Fibroblast of skin of left biceps (primary cell): Measurements from ENCODE around the gene CRADD.
"Not testable (repeated sequence)": the region's sequence is repeated elsewhere in the genome, so short reads cannot be mapped to it uniquely, and the experiment has no call there.

Experiments
- DNase-seq, 2 experiments: peaks; one replicate each; pipeline ENCODE4 v3.0.0-alpha.2; 2013; ENCODE audit warnings: low read depth in 2 of 2

The CRADD gene

DNA sequence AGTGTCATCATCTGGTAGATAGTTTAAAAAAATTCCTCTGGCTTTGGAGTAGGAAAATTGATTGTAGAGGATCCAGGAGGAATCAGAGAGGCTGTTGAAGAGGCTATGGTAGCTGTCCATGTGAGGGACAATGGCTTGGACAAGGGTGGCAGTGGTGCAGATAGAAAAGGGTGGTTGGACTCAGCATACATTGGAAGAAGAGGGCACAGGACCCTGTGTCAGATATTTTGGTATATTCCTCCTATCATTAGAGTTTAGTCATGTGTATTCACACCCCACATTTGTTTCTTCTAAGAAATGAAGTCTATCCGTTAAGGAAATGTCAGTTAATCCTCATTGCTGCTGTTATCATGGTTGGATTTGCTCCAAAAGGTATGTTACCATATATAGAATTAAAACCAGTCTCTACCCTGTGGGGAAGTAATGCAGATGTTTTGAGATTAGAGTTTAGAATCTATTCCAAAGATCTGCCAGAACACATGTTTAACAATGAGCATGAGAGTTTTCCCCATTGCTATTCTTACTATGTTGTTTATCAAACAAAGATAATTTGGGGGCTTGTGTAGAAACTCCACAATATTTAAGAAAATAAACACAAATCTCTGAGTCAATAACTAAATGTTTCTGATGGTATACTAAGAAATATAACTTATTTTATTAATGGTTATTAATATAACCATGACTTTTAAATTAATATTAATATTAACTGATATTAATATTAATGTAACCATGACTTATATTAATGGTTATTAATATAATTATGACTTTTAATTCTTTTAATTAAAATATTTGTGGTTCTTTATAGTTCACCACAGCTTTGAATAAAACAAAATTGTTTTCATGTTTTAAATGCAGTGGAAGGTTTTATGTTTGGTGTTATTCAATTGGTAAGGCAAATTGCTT, 80.9 kb downstream of the CRADD start:
- DNase-seq = no peak

DNA sequence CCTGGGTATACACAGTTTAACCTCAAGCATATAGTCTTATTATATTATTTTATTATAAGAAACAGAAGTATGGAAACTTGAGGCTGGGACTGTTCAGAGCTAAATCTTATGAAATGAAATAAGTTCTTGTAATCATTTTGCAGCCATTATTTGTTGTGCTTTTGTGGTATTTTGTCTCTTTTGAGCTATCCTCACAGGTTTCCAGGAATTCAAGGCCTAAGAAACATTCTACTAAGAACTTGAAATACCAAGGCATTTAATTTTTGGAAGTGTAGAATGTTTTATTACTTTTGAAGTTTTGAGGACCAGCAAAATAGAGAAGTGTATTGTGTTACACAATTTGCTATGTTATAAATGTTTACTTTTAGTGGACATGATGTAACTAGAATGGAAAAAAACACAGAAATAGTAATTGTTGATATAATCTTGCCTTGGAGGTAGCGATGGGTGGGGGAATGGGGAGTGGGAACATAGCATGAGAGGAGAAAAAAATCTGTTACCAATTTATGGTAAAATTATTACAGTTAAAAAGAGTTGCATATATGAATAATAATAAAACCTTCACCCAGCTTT, 81.7 kb downstream of the CRADD start:
- no peak for DNase-seq

DNA sequence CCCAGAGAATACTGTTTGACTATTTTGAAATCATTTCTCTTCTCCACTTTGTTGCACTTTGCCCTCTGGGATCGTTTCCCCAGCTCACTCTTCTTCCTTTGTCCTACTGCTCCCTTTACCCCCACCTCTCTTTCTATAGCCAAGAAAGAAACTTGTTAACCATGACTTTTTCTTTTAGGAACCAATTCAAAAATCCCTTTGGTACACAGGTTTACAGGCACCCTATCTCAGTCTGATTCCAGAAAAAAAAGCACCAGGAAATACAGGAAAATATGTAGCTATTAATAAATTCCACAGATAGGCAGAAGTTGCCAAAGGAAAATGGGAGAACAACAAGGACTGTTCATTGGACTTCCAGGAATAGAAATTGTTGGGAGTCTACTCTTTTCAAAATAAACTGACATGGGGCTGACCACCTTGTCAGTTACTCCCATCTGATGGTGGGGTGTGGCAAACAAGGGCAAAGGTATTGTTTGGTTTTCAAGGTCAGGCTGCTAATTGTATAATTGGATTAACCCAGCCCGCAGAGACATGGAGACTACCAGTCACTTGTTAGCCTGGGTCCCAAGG, 82.4 kb downstream of the CRADD start:
- DNase-seq = no peak

DNA sequence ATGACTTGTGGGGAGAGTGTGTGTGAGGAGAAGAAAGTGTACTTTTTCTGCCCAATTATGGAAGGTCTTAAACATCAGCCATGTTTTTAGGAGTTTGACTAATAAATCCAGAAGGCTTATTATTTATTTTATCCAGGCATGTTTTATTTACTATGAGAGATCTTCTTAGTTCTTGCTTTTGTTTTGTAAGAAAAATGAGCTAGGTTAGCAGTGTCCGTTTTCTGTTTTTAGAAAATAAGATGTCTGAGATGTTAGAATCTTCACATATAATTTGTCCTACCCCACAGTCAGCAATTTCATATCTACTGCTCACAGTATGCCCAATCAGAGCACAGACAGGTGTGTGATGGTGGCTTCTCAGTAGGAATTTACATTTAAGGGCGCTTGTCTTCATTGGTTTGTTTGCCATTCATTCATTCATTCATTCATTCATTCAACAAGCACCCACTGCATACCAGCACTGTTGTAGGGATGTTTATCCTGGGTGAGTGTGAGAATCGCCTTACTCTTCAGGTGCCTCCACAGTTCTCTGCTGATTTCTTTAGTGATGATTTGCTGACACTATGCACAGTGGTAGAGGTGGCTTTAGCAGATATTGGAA, 83.2 kb downstream of the CRADD start:
- DNase-seq = no peak

DNA sequence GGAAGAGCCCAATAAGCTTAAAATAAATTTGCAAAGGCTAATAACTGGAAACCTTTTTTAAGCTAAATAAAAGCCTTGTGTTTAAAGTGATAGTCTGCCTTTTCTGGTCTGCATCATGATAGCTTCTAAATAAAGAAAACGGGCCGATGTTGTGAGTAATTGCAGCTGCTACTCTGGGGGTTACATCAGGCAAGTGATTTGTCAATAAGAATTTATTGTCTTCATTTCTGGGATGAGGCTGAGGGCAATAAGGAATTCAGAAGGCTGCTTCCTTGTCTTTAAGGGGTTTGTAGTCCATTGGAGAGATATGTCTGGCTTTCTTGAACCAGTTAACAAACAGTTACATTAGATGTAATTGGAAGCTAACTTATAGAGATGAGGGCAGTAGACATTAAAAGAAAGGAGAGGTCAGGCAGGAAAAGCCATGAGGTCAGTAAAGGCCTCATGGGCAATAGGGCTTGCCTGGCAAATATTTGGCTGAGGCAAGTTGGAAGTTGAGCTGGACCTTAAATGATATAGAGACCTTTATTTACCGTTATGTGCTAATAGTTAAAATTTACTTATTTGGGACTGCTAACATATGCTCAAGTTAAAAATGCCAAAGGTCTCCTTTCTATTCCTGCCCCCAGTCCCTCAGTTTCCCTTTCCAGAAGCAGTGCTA, 85.0 kb downstream of the CRADD start:
- DNase-seq = peak; percentile 64 to 65

DNA sequence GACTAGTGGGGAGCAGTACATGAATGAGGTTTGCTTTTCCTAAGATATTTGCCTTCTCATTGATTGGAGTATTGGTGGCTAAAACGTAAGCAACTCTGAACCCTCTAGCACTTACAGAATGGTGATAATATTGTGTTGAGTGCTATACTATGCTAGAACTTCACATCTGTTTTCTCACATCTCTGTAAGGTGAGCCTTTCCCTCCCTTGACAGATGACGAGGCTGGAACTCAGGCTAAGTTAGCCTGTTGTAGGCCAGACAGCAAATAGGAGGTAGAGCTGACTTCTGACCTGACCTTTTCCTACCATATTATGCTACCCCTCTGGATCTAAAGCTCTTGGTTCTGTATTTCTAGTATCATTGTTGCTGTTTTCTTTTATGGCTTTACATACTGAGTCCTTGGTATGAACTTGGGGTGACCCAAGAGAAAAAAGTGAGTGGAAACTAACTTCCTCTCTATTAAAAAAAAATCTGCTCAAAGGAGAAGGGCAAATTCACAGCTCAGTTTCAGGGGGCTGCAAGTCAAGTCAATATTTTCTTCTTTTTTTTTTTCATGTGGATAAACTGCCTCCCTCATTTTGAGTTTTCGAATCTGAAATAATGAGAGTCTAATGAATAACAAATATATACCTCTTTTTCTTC, 85.9 kb downstream of the CRADD start:
- DNase-seq = no peak

DNA sequence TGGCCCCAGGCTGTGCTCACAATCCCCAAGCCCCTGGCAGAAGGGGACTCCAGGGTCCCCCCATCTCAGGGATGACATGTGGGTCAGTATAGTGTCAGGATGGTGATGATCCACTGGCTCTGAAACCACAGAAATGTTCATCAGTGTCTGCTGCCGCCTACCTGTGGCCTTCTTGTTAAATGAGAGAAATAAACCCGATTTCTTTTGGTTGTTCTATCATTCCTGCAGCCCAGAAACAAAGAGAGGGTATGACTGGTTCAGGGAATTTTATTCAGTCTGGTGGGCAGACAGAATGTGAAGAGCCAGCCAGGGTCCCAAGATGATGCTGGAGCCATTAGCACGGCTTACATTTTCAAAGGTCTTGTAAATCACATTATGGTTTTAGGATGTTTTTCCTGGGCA, 86.6 kb downstream of the CRADD start:
- no peak for DNase-seq

DNA sequence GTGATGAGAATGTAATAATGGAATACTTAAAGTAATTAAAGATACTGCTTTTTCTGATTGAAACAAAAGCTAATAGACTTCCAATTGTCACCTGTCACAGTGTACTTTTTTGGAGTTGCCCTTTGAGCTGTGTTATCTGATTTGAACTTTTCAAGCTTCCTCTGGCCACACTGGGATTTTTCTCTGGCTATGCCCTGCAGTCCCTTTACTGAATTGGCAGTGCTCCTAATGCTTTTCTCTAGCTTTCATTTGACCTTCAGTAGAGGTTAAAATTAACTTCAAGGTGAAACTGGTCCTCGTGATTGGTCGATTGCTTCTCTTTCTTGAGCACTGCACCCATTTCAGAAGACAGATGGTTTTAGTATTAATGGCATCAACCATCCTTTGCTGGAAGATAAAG, 89.2 kb downstream of the CRADD start:
- no peak for DNase-seq

DNA sequence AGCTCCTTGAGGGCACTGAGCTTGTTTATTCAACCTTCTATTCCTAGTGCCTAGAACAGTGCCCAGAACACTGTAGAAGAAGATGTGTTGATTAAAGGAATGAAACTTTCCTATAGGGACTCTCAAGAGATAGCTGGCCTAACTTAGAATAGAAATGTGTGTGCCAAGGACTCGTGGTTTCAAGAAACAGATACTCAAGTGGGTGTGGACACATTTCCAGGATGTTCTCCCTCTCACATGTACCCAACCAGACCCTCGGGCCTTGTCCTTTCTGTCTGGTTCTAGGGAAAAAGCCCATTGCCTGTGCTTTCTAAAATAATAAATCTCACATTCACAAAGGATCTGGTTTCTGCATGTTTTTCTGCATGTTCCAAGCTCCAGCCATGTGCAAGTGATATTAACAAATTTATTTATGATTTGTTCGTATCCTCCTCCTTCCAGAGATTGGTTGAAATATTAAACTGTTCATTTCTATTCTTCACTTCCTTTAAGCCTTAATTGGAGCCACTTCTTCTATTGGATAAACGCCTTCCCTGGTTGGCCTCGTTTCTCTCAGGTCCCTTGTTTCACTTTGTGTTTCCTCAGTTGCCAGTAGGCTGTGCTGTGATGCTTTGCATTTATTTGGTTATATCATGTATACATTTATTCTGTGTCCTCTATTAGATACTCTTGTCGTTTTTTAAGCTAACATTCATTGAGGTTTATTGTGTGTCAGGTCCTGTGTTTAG, 89.8 kb downstream of the CRADD start:
- DNase-seq = peak; percentile 73 to 77

DNA sequence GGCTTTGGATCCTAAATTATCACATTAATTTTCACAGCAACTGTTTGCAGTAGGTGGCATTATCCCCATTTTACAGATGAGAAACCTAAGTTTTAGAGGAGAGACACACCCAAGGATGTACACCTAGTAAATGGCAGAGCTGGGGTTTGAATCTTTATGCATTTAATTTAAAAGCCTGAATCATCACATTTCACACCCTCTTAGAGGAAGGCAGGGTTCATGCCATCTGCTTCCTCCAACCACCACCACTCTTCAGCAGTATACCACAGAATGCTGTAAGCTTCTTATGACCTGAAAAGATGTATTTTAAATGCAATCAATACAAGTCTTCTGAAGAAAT, 90.3 kb downstream of the CRADD start:
- DNase-seq = no peak

DNA sequence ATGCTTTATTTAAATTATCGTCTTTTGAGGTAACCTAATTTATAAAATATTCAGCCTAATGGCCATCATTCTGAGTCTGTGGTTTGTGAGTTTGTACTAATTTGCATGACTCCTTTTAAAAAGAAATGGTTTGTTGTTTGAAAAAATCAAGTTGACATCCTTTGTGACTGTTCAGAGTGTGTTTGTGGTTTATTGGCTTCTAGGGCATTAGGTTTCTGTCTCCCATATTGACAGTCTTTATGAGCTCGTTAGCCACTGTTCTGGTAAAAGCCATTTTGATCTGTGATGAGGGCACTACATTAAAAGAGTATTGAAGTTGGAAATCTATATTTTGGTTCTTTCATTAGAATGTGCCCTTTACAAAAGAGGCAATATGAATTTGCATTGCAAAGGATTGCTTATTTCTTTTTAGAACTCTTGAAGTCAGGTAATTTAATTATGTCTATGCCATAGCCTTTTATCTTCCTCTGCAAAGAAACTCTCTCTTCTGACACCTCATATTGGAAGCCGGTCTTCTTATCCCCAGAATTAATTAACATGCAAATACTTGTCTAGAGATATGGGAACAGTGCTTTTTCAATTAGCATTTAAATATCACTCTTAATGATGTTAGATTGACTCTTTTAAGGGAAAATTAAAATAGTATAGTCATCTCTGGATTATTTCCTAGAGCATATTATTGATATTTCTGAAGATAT, 95.0 kb downstream of the CRADD start:
- DNase-seq = no peak

DNA sequence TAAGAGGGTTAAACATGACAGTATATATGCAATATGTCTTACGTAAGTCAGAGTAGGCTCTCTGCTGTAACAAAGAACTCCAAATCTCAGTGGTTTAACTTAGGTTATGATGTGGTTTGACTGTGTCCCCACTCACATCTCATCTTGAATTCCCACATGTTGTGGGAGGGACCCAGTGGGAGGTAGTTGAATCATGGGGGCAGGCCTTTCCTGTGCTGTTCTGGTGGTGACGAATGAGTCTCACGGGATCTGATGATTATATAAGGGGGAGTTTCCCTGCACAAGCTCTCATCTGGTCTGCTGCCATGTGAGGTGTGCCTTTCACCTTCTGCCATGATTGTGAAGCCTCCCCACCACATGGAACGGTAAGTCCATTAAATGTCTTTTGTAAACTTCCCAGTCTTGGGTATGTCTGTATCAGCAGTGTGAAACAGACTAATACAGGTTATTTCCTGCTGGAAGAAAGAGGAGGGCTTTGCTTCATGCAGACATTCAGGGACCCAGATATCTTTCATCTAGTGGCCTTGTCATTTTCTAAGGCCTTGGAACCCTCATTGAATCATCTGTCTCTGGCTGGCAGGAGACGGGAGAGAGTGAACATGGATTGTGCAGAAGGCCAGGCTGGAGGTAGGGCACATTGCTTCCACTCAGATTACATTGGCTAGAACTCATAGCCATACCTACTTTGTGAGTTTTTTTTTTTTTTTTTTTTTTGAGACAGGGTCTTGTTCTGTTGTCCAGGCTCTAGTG, 96.1 kb downstream of the CRADD start:
- DNase-seq = no peak

DNA sequence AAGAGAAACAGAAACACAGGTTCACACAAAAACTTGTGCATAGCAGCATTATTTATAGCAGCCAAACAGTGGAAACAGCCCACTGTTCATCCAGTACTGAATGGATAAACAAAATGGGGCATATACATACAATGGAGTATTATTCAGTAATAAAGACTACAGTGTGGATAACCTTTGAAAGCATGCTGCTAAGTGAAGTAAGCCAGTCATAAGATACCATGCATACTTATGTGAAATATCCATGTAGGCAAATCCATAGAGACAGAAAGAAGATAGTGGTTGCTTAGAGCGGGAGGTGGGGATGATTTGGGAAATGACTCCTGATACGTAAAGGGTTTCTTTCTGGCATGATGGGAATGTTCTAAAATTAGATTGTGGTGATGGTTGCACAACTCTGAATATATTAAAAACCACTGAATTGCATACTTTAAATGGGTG, 99.4 kb downstream of the CRADD start:
- DNase-seq = peak; percentile 97 to 98

DNA sequence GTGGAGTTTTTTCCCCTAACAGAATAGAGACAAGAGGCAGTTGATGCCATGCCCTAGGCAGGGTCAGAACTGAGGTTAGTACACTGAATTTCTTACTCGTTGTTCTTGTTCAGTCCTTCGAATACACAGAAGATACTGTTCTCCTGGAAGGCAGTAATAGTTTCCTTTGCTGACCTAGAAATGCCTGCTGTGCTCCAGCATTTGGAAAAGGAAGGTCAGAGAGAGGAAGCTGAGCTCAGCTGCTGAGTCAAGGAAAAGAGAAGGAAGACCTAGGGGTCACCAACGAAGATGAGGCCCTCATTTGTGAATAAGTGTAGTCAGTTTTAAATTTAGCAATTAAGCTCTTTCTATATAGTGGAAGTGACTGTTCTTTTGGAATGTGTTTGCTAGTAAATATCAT, 100.1 kb downstream of the CRADD start:
- no peak for DNase-seq

DNA sequence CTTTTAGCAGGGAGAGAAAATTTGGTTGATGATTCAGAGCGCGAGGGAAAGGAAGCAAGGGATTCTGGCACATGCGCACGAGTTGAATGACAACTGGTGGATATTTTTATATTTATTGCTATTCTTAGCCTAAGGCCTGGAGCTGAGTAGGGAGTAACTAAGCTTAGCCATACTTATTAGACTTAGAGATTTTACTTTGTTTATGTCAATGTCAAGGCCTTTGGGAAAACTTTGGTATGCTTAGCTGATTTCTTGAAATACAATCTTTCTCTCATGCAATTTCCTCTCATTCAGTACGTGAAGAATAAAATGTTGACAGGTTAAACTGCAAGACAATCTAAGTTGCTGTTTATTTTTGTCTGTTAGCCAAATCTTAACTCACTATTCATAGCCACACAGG, 101.1 kb downstream of the CRADD start:
- peak; percentile 89 to 92 for DNase-seq

DNA sequence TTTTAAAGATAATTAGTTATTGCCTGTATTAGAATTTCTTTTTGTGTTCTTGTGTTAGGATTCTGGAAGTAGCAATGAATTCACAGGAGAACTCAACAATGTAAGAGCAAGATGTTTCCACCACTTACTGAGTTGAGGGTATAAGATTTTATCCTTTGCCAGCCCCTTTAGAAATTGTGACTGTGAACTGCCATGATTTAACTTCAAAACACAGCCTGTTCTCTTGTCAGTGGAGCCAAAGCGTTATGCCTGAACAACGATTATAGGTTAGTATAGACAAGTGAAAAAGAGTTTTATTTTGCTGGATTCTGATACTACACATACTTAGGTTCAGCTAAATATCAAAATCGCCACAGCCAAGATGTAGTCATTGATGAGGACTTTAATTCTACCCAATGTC, 101.6 kb downstream of the CRADD start:
- DNase-seq = no peak

DNA sequence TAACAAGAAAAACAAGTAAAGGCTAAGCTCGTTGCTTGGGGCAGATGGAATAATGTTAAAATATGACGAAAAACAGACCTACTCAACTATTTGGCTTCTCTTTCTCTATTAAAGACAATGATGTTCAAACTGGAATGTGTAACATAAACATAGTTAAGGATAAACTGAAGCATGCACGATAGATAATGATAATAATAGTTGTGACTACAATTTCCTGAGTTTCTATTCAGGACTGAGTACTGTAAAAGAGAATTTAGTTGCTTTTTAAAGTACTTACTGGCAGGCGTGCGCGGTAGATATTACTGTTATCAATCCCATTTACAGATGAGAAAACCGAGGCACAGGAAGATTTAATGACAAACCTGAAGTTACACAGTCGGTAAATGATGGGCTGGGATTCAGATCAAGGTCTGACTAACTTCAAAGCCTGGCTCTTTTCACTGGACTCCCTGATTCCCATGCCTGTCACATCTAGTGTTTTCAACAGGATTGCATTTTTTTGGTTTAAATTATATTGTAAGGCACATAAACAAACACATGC, 103.0 kb downstream of the CRADD start:
- no peak for DNase-seq

DNA sequence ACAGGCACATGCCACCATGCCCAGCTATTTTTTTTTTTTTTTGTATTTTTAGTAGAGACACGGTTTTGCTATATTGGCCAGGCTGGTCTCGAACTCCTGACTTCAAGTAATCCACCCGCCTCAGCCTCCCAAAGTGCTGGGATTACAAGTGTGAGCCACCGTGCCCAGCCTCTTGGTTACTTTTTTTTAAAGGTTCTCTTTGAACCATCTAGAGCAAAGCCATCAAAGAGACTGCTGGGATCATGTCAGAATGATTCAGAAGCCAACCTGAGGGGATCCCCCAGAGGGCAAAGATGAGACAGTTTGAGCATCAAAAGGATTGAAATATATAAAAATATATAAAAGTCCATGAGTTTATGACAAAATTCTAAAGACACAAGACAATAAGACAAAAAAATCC, 103.7 kb downstream of the CRADD start:
- DNase-seq = not testable (repeated sequence)

DNA sequence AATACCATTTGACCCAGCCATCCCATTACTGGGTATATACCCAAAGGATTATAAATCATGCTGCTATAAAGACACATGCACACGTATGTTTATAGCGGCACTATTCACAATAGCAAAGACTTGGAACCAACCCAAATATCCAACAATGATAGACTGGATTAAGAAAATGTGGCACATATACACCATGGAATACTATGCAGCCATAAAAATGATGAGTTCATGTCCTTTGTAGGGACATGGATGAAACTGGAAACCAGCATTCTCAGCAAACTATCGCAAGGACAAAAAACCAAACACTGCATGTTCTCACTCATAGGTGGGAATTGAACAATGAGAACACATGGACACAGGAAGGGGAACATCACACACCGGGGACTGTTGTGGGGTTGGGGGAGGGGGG, 104.8 kb downstream of the CRADD start:
- DNase-seq = not testable (repeated sequence)
